SK-N-SH treated with all-trans-retinoic acid at 6 μM for 48 hours (cell line): ENCODE data around the gene UNC50.

Experiments used
- ATAC-seq: fragments of 200-7000 bp; cut with Tn5 transposase; 3 replicates; pipeline ENCODE4 v1.9.1; 2020; ENCODE audit warnings: mild to moderate bottlenecking, moderate library complexity
- ARNTL ChIP-seq: fragments of 450-650 bp; formaldehyde crosslinking; IDR thresholded peaks from 2 replicates; pipeline ENCODE4 v1.5.0; 2020; ENCODE audit warnings: low read depth, mild to moderate bottlenecking, moderate library complexity, borderline replicate concordance
- BACH2 ChIP-seq: fragments of 250-450 bp; sonication (Bioruptor Pico); IDR thresholded peaks from 2 replicates; pipeline ENCODE4 v1.9.0; 2021; ENCODE audit warnings: mild to moderate bottlenecking, borderline replicate concordance
- CREB5 ChIP-seq: fragments of 250-450 bp; sonication (Bioruptor Pico); IDR thresholded peaks from 2 replicates; pipeline ENCODE4 v1.5.1; 2020; ENCODE audit warnings: low read depth, mild to moderate bottlenecking, moderate library complexity
- CSDC2 ChIP-seq: fragments of 250-450 bp; sonication (Bioruptor Pico); IDR thresholded peaks from 2 replicates; pipeline ENCODE4 v1.5.0; 2020; ENCODE audit warnings: mild to moderate bottlenecking, moderate library complexity
- ISL1 ChIP-seq: fragments of 250-450 bp; sonication (Bioruptor Pico); IDR thresholded peaks from 2 replicates; pipeline ENCODE4 v2.1.2; 2022; ENCODE audit warnings: mild to moderate bottlenecking, moderate library complexity
- OSR1 ChIP-seq: fragments of 250-450 bp; sonication (Bioruptor Pico); IDR thresholded peaks from 2 replicates; pipeline ENCODE4 v1.8.0; 2022; ENCODE audit warnings: moderate library complexity, mild to moderate bottlenecking, inconsistent platforms
- PATZ1 ChIP-seq: fragments of 250-450 bp; sonication (Bioruptor Pico); IDR thresholded peaks from 2 replicates; pipeline ENCODE4 v1.8.0; 2020; ENCODE audit warnings: mild to moderate bottlenecking, moderate library complexity, borderline replicate concordance
- POU6F1 ChIP-seq: fragments of 250-450 bp; sonication (Bioruptor Pico); IDR thresholded peaks from 2 replicates; pipeline ENCODE4 v1.8.0; 2021; ENCODE audit warnings: low read depth, mild to moderate bottlenecking, moderate library complexity, borderline replicate concordance
- PPARA ChIP-seq: fragments of 250-450 bp; sonication (Bioruptor Pico); IDR thresholded peaks from 2 replicates; pipeline ENCODE4 v1.5.0; 2020; ENCODE audit warnings: mild to moderate bottlenecking, borderline replicate concordance
- RARB ChIP-seq: fragments of 250-450 bp; sonication (Bioruptor Pico); IDR thresholded peaks from 2 replicates; pipeline ENCODE4 v1.8.0; 2021; ENCODE audit warnings: mild to moderate bottlenecking, moderate library complexity
- TCF4 ChIP-seq: fragments of 250-450 bp; sonication (Bioruptor Pico); IDR thresholded peaks from 2 replicates; pipeline ENCODE4 v1.8.0; 2021; ENCODE audit warnings: mild to moderate bottlenecking, moderate library complexity, borderline replicate concordance
- TOX ChIP-seq: fragments of 250-450 bp; sonication (Bioruptor Pico); IDR thresholded peaks from 2 replicates; pipeline ENCODE4 v1.8.0; 2021; ENCODE audit warnings: mild to moderate bottlenecking, moderate library complexity, borderline replicate concordance
- TSHZ2 ChIP-seq: fragments of 250-450 bp; sonication (Bioruptor Pico); IDR thresholded peaks from 2 replicates; pipeline ENCODE4 v1.5.0; 2020; ENCODE audit warnings: mild to moderate bottlenecking, moderate library complexity
- ZC3H10 ChIP-seq: fragments of 250-450 bp; sonication (Bioruptor Pico); IDR thresholded peaks from 2 replicates; pipeline ENCODE4 v1.5.1; 2021; ENCODE audit warnings: mild to moderate bottlenecking, moderate library complexity
- ZFP3 ChIP-seq: fragments of 250-450 bp; sonication (Bioruptor Pico); IDR thresholded peaks from 2 replicates; pipeline ENCODE4 v1.5.0; 2020; ENCODE audit warnings: mild to moderate bottlenecking, moderate library complexity
- ZFP30 ChIP-seq: fragments of 450-650 bp; formaldehyde crosslinking; IDR thresholded peaks from 2 replicates; pipeline ENCODE4 v1.5.0; 2022; ENCODE audit warnings: mild to moderate bottlenecking, moderate library complexity
- ZNF565 ChIP-seq: fragments of 450-650 bp; formaldehyde crosslinking; conservative IDR thresholded peaks from 2 replicates; pipeline ENCODE4 v1.5.0; 2020; ENCODE audit warnings: low read depth, mild to moderate bottlenecking, moderate library complexity
- ZNF70 ChIP-seq: fragments of 450-650 bp; formaldehyde crosslinking; IDR thresholded peaks from 2 replicates; pipeline ENCODE4 v1.5.0; 2020; ENCODE audit warnings: mild to moderate bottlenecking, moderate library complexity
- ZNF8 ChIP-seq: fragments of 450-650 bp; formaldehyde crosslinking; IDR thresholded peaks from 2 replicates; pipeline ENCODE4 v1.5.0; 2020; ENCODE audit warnings: mild to moderate bottlenecking, moderate library complexity

The UNC50 gene

GRCh38 chr2:98607104-98607503 is 1.3 kb upstream of the UNC50 start:
- ATAC-seq, result no peak
- no peak for TF ChIP-seq PPARA
- TF ChIP-seq ZFP30 (CRISPR knock-in tag), result no peak
- TF ChIP-seq TCF4 (CRISPR knock-in tag), result no peak

- TF ChIP-seq PATZ1 (no peak), ZNF70 (CRISPR knock-in tag) (no peak), POU6F1 (no peak), TOX (no peak), ISL1 (CRISPR knock-in tag) (no peak), ZNF565 (CRISPR knock-in tag) (no peak)
- TF ChIP-seq, all 23 proteins: peak for 0
- peak; percentile 15 for ATAC-seq
Measured at GRCh38 chr2:98607741-98608115, 661 bp upstream of the UNC50 start.

- TF ChIP-seq TCF4 (CRISPR knock-in tag), result no peak
- peak; percentile 49 for ATAC-seq
Measured at GRCh38 chr2:98608962-98609604, 694 bp downstream of the UNC50 start.

GRCh38 chr2:98614024-98614739 is 5.8 kb downstream of the UNC50 start:
- TF ChIP-seq ZFP3 (CRISPR knock-in tag) (no peak), ZNF565 (CRISPR knock-in tag) (no peak), BACH2 (CRISPR knock-in tag) (no peak)
- no peak for ATAC-seq

GRCh38 chr2:98615481-98615880 is 7.1 kb downstream of the UNC50 start:
- 0 out of 3 replicates have a peak, but pooled peaks have one; percentile 28 for ATAC-seq
- TF ChIP-seq ZNF8 (no peak), TSHZ2 (CRISPR knock-in tag) (no peak), PPARA (no peak), ZFP3 (CRISPR knock-in tag) (no peak), ZC3H10 (CRISPR knock-in tag) (no peak), TOX (no peak), ARNTL (CRISPR knock-in tag) (no peak), CSDC2 (CRISPR knock-in tag) (no peak), RARB (no peak), ZNF565 (CRISPR knock-in tag) (no peak)

GRCh38 chr2:98617149-98617548 is 8.8 kb downstream of the UNC50 start:
- no peak for ATAC-seq
- TF ChIP-seq BACH2 (CRISPR knock-in tag) (no peak), CSDC2 (CRISPR knock-in tag) (no peak), CREB5 (CRISPR knock-in tag) (no peak), ZFP3 (CRISPR knock-in tag) (no peak), OSR1 (CRISPR knock-in tag) (no peak), ZNF8 (no peak), TSHZ2 (CRISPR knock-in tag) (no peak), RARB (no peak), PPARA (no peak), TCF4 (CRISPR knock-in tag) (no peak), ARNTL (CRISPR knock-in tag) (no peak)
